Measurements from ENCODE around the gene LRRC37A. TPM values are rescaled to one million over a fixed set of nuclear protein-coding genes. Genes with fewer than 3 reads are reported as not detected.
"Not testable (repeated sequence)": the region's sequence is repeated elsewhere in the genome, so short reads cannot be mapped to it uniquely, and the experiment has no call there.

The LRRC37A gene
- polyA plus RNA-seq (0.79 to 2.3 TPM (median 1.7 TPM) in 3 replicates), polyA minus RNA-seq (0.95 to 10.1 TPM (median 5.7 TPM) in 3 replicates)
- polyA plus RNA-seq (2011; ENCODE audit: low read depth): 1.9 TPM
- 0.94 and 1.3 TPM in 2 replicates for polyA plus RNA-seq (2011; cell fraction: cytosol; rRNA removed)
- polyA plus RNA-seq (2011; cell fraction: nucleus; rRNA removed): 3.9 and 5.3 TPM in 2 replicates
- 0.97 and 1.9 TPM in 2 replicates for polyA plus RNA-seq (2012; ENCODE audit: low replicate concordance)
- 1.2 TPM for polyA minus RNA-seq (2011; cell fraction: cytosol; rRNA and poly(A)+ RNA removed)
- polyA minus RNA-seq (2011; cell fraction: nucleus; rRNA and poly(A)+ RNA removed): 5.6 and 11.2 TPM in 2 replicates

- H3K4me3 ChIP-seq (ENCODE audit: control insufficient read depth in 2 of 3, extremely low read depth in 1 of 3, insufficient read depth in 2 of 3, low read depth in 1 of 3, low read length in 3 of 3); H3K79me2 ChIP-seq (ENCODE audit: control insufficient read depth, insufficient read depth, low read length); DNase-seq (ENCODE audit: low read depth, low spot score); dilution Hi-C loops (cut with MboI; ENCODE audit: extremely low pct_ligation_motif_present, low sequenced_read_pairs); H2AFZ ChIP-seq (ENCODE audit: control insufficient read depth, low read length); H3K4me1 ChIP-seq (ENCODE audit: control insufficient read depth, extremely low read depth, insufficient read depth, low read length); H3K9me1 ChIP-seq (ENCODE audit: control insufficient read depth, extremely low read depth, insufficient read depth, low read length); H3K36me3 ChIP-seq (ENCODE audit: control insufficient read depth in 2 of 2, extremely low read depth in 1 of 2, insufficient read depth in 2 of 2, low read length in 2 of 2); H3K4me2 ChIP-seq (ENCODE audit: control insufficient read depth, extremely low read depth, insufficient read depth, low read depth, low read length); H3K9me3 ChIP-seq (ENCODE audit: control insufficient read depth, low read depth, low read length); H3K27ac ChIP-seq (ENCODE audit: control insufficient read depth, insufficient read depth, low read length); H3K9ac ChIP-seq (ENCODE audit: control insufficient read depth, extremely low read depth, insufficient read depth, low read length); H4K20me1 ChIP-seq (ENCODE audit: control insufficient read depth, extremely low read depth, insufficient read depth, low read length); FAIRE-seq; H3K27me3 ChIP-seq (ENCODE audit: control insufficient read depth, extremely low read depth, insufficient read depth, low read length): not testable (repeated sequence)
Measured at GRCh38 chr17:46294831-46295230, at the start of gene LRRC37A. Gene LRRC37A (plus strand): TSS chr17:46295131. CDS start chr17:46295134, 3 bp downstream.

- H3K4me2 ChIP-seq (ENCODE audit: control insufficient read depth, extremely low read depth, insufficient read depth, low read depth, low read length); H3K27me3 ChIP-seq (ENCODE audit: control insufficient read depth, extremely low read depth, insufficient read depth, low read length); FAIRE-seq; H3K9me1 ChIP-seq (ENCODE audit: control insufficient read depth, extremely low read depth, insufficient read depth, low read length); dilution Hi-C loops (cut with MboI; ENCODE audit: extremely low pct_ligation_motif_present, low sequenced_read_pairs); H3K27ac ChIP-seq (ENCODE audit: control insufficient read depth, insufficient read depth, low read length); H3K9ac ChIP-seq (ENCODE audit: control insufficient read depth, extremely low read depth, insufficient read depth, low read length); H3K4me3 ChIP-seq (ENCODE audit: control insufficient read depth in 2 of 3, extremely low read depth in 1 of 3, insufficient read depth in 2 of 3, low read depth in 1 of 3, low read length in 3 of 3); H4K20me1 ChIP-seq (ENCODE audit: control insufficient read depth, extremely low read depth, insufficient read depth, low read length); H3K9me3 ChIP-seq (ENCODE audit: control insufficient read depth, low read depth, low read length); H2AFZ ChIP-seq (ENCODE audit: control insufficient read depth, low read length); DNase-seq (ENCODE audit: low read depth, low spot score); H3K4me1 ChIP-seq (ENCODE audit: control insufficient read depth, extremely low read depth, insufficient read depth, low read length); H3K79me2 ChIP-seq (ENCODE audit: control insufficient read depth, insufficient read depth, low read length); H3K36me3 ChIP-seq (ENCODE audit: control insufficient read depth in 2 of 2, extremely low read depth in 1 of 2, insufficient read depth in 2 of 2, low read length in 2 of 2): not testable (repeated sequence)
Measured at GRCh38 chr17:46249153-46249552, 45.8 kb upstream of the LRRC37A start.

GRCh38 chr17:46252804-46253203, 42.1 kb upstream of the LRRC37A start:
- H3K9ac ChIP-seq (ENCODE audit: control insufficient read depth, extremely low read depth, insufficient read depth, low read length); H3K27me3 ChIP-seq (ENCODE audit: control insufficient read depth, extremely low read depth, insufficient read depth, low read length); FAIRE-seq; H3K4me1 ChIP-seq (ENCODE audit: control insufficient read depth, extremely low read depth, insufficient read depth, low read length); H3K79me2 ChIP-seq (ENCODE audit: control insufficient read depth, insufficient read depth, low read length); H3K9me1 ChIP-seq (ENCODE audit: control insufficient read depth, extremely low read depth, insufficient read depth, low read length); H4K20me1 ChIP-seq (ENCODE audit: control insufficient read depth, extremely low read depth, insufficient read depth, low read length); H3K4me2 ChIP-seq (ENCODE audit: control insufficient read depth, extremely low read depth, insufficient read depth, low read depth, low read length); H3K27ac ChIP-seq (ENCODE audit: control insufficient read depth, insufficient read depth, low read length); H3K9me3 ChIP-seq (ENCODE audit: control insufficient read depth, low read depth, low read length); DNase-seq (ENCODE audit: low read depth, low spot score); H2AFZ ChIP-seq (ENCODE audit: control insufficient read depth, low read length); H3K4me3 ChIP-seq (ENCODE audit: control insufficient read depth in 2 of 3, extremely low read depth in 1 of 3, insufficient read depth in 2 of 3, low read depth in 1 of 3, low read length in 3 of 3); dilution Hi-C loops (cut with MboI; ENCODE audit: extremely low pct_ligation_motif_present, low sequenced_read_pairs); H3K36me3 ChIP-seq (ENCODE audit: control insufficient read depth in 2 of 2, extremely low read depth in 1 of 2, insufficient read depth in 2 of 2, low read length in 2 of 2): not testable (repeated sequence)
